Measurements from ENCODE around the gene RBM14. TPM values are rescaled to one million over a fixed set of nuclear protein-coding genes. Genes with fewer than 3 reads are reported as not detected.

Gene RBM14
- total and polyA plus RNA-seq, 9 of the 15 experiments (the other 6 are each of a cell fraction or from before 2014, with no cell fraction given) = 5.5 to 131 (median 42.6) TPM

DNA sequence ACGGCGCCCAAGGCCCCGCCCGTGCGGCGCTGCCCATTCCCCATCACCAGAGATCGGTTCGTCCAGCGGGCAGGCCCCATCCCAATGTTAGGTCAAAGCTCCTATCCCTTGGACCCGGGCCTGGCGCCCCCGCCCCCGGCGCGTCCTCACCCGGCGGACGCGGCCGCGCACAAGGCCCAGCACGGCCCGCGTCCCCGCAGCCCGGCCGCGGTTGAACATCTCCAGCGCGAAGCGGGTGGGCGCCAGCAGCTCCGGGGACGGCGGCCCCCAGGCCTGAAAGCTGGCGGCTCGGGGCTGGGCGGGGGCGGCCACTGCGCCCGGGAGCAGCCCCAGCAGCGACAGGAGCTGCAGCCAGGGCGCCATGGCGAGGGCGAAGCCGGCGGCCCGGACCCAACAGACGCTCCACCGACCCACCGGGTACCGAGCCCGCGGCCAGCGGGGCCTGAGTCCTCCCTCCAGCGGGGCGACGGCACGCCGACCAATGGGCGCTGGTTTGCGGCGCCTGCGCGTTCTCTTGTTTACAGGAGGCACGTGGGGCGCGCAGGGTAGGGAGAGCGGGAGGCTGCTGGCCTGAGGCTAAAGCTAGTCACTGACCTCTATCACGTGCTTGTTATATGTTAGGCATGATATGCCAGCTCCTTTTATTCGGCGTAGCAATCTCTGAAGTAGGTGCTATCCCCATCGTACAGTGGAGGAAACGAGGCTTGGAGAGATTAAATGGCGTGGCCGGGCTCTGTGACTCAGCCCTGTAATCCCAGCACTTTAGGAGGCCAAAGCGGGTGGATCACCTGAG lies 48.1 kb upstream of the RBM14 start, which contains the start of gene CTSF (continued):
- TF ChIP-seq ETV6 (IDR thresholded peaks at IDR 0.05; ENCODE audit: borderline replicate concordance in 1 of 2, low read depth in 2 of 2, low read length in 1 of 2) = no peak
- TF ChIP-seq ETV6 (CRISPR knock-in tag; IDR thresholded peaks at IDR 0.05; ENCODE audit: borderline replicate concordance) = 0 out of 2 replicates have a peak, but pooled peaks have one; percentile 35
- no peak for TF ChIP-seq ZNF121 (CRISPR knock-in tag; conservative IDR thresholded peaks at IDR 0.05)
- TF ChIP-seq RBM34 (IDR thresholded peaks at IDR 0.05; ENCODE audit: borderline replicate concordance, insufficient read depth, low read length) = no peak
- TF ChIP-seq, protein P1, sequence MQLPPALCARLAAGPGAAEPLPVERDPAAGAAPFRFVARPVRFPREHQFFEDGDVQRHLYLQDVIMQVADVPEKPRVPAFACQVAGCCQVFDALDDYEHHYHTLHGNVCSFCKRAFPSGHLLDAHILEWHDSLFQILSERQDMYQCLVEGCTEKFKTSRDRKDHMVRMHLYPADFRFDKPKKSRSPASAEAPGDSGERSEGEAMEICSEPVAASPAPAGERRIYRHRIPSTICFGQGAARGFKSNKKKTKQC (CRISPR knock-in tag; IDR thresholded peaks at IDR 0.05) = peak; percentile 82
- TF ChIP-seq ZNF347 (CRISPR knock-in tag; IDR thresholded peaks at IDR 0.05; ENCODE audit: low read depth) = no peak
- TF ChIP-seq PTRF (tag; IDR thresholded peaks at IDR 0.05) = no peak
- TF ChIP-seq SRSF1 (IDR thresholded peaks at IDR 0.05; ENCODE audit: low read depth, low read length) = no peak
- TF ChIP-seq, protein P2, sequence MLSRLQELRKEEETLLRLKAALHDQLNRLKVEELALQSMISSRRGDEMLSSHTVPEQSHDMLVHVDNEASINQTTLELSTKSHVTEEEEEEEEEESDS (CRISPR knock-in tag; IDR thresholded peaks at IDR 0.05) = no peak
- no peak for TF ChIP-seq TAF7 (tag; IDR thresholded peaks at IDR 0.05)
- TF ChIP-seq, protein P3, sequence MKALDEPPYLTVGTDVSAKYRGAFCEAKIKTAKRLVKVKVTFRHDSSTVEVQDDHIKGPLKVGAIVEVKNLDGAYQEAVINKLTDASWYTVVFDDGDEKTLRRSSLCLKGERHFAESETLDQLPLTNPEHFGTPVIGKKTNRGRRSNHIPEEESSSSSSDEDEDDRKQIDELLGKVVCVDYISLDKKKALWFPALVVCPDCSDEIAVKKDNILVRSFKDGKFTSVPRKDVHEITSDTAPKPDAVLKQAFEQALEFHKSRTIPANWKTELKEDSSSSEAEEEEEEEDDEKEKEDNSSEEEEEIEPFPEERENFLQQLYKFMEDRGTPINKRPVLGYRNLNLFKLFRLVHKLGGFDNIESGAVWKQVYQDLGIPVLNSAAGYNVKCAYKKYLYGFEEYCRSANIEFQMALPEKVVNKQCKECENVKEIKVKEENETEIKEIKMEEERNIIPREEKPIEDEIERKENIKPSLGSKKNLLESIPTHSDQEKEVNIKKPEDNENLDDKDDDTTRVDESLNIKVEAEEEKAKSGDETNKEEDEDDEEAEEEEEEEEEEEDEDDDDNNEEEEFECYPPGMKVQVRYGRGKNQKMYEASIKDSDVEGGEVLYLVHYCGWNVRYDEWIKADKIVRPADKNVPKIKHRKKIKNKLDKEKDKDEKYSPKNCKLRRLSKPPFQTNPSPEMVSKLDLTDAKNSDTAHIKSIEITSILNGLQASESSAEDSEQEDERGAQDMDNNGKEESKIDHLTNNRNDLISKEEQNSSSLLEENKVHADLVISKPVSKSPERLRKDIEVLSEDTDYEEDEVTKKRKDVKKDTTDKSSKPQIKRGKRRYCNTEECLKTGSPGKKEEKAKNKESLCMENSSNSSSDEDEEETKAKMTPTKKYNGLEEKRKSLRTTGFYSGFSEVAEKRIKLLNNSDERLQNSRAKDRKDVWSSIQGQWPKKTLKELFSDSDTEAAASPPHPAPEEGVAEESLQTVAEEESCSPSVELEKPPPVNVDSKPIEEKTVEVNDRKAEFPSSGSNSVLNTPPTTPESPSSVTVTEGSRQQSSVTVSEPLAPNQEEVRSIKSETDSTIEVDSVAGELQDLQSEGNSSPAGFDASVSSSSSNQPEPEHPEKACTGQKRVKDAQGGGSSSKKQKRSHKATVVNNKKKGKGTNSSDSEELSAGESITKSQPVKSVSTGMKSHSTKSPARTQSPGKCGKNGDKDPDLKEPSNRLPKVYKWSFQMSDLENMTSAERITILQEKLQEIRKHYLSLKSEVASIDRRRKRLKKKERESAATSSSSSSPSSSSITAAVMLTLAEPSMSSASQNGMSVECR (CRISPR knock-in tag; IDR thresholded peaks at IDR 0.05) = peak; percentile 47; the same call in 1 of the 2 replicates
- TF ChIP-seq TCF15 (CRISPR knock-in tag; IDR thresholded peaks at IDR 0.05) = no peak
- TF ChIP-seq, protein P4, sequence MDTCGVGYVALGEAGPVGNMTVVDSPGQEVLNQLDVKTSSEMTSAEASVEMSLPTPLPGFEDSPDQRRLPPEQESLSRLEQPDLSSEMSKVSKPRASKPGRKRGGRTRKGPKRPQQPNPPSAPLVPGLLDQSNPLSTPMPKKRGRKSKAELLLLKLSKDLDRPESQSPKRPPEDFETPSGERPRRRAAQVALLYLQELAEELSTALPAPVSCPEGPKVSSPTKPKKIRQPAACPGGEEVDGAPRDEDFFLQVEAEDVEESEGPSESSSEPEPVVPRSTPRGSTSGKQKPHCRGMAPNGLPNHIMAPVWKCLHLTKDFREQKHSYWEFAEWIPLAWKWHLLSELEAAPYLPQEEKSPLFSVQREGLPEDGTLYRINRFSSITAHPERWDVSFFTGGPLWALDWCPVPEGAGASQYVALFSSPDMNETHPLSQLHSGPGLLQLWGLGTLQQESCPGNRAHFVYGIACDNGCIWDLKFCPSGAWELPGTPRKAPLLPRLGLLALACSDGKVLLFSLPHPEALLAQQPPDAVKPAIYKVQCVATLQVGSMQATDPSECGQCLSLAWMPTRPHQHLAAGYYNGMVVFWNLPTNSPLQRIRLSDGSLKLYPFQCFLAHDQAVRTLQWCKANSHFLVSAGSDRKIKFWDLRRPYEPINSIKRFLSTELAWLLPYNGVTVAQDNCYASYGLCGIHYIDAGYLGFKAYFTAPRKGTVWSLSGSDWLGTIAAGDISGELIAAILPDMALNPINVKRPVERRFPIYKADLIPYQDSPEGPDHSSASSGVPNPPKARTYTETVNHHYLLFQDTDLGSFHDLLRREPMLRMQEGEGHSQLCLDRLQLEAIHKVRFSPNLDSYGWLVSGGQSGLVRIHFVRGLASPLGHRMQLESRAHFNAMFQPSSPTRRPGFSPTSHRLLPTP (IDR thresholded peaks at IDR 0.05; ENCODE audit: borderline replicate concordance, extremely low read depth, insufficient read length) = no peak
- TF ChIP-seq BCL6 (CRISPR knock-in tag; IDR thresholded peaks at IDR 0.05) = no peak
- no peak for TF ChIP-seq ZBTB17 (CRISPR knock-in tag; IDR thresholded peaks at IDR 0.05)
- TF ChIP-seq HMBOX1 (IDR thresholded peaks at IDR 0.05) = 0 out of 2 replicates have a peak, but pooled peaks have one; percentile 19
- no peak for TF ChIP-seq ZNF174 (CRISPR knock-in tag; IDR thresholded peaks at IDR 0.05)
- TF ChIP-seq ZNF263 (CRISPR knock-in tag; IDR thresholded peaks at IDR 0.05; ENCODE audit: borderline replicate concordance) = peak; percentile 49; the same call in 1 of the 2 replicates

All from K562 (cell line).